Activated CD4-positive, alpha-beta T cell treated with anti-CD3 and anti-CD28 coated beads, Interleukin-2, Interleukin-4, amounts not matched to agents 100 ng/mL and 50 ng/mL, durations not matched to agents 16 hours and 8 hours (primary cell): ENCODE results near the gene ST6GALNAC3.
"Not testable (repeated sequence)": the region's sequence is repeated elsewhere in the genome, so short reads cannot be mapped to it uniquely, and the experiment has no call there.

ENCODE experiments used
- DNase-seq: peaks from one replicate; pipeline ENCODE4 v3.0.0-alpha.2; 2020; ENCODE audit warnings: low spot score

ST6GALNAC3 gene

DNA sequence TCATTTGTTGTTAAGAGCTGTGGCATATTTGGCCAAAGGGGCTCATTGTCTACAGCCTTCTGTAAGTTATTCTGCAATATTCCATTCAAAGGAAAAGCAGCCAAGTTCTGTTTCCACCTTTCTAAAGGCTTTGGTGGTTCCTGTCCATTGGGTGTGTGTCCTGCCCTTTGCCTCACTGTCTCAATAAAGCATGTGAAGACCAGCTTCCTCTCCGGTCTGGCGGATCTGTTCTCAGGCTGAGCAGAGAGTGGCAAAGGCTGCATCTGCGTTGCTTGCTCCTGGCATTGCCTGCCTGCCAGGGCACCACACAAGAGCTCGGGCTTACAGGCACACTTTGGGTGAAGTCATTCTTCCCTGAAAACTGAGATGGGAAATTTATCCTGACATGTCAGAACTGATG lies 34.9 kb downstream of the ST6GALNAC3 start:
- no peak for DNase-seq

DNA sequence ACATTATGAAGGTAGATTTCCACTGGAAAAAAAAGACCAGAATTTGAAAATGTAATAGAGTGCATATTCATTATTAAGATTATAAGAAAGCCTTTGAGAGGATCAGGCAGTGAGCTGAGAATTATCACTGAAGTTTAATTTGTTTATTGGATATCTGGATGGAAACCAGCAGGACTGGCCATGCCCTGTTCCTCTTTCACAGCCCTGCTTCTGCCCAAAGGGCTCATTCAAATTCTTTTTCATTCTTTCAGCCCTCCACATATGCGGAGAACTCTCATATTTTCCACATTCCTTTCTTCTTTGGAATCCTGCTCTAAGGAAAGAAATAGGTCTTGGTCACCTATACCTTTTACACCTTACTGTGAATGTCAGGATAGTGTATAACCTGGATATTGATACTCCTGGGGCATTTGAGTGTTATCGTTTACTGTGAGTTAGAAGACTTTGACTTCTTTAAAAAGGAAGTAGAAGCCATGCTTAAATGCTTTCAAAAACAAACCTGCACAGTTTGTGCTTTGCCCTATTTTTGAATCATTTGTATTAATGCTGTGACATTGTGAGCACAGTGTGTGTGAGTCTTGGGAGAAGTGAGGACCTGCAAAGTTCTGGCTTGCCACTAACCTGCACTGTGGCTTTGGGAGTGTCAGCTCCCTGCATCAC lies 35.5 kb downstream of the ST6GALNAC3 start:
- DNase-seq, result no peak

DNA sequence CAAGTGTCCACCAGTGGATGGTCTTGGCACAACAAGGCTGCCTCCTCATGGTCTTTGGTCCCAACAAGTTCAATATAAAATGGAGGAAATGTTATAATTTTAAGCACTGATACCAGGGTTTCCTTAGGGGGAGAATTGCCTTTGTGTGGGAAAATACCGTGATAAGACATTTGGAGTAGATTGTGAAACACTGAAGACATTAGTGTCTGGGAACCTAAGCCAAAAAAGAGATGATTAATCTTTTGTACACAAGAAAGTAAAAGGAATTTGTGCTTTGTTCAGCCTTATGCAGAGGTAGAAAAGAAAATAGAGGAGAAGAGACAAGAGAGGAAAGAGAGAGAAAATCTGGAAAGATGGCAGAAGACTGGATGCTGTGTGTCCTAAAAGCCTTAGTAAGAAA lies 36.1 kb downstream of the ST6GALNAC3 start:
- no peak for DNase-seq

DNA sequence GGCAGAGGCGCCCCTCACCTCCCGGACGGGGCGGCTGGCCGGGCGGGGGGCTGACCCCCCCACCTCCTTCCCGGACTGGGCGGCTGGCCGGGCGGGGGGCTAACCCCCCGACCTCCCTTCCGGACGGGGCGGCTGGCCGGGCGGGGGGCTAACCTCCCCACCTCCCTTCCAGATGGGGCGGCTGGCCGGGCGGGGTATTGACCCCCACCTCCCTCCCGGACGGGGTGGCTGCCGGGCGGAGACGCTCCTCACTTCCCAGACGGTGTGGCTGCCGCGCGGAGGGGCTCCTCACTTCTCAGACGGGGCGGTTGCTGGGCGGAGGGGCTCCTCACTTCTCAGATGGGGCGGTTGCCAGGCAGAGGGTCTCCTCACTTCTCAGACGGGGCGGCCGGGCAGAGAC lies 37.8 kb downstream of the ST6GALNAC3 start:
- not testable (repeated sequence) for DNase-seq

DNA sequence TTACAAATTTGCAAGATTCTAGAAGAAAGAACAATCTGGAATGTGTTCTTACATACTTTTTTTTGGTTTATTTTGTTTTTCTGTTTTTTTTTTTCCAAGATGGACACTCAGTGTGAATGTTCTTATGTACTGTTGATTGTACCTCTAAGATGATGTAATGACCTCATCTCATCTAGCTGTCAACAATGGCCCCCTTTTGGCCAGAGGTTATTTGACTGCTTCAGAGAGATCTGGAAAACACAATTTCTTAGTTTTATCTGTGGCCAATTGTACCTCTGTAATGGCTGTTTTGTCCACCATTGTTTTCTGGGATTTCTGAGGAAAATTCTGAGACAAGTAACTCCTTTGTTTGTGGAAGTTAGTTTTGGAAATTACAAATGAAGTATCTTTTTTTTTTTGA lies 38.9 kb downstream of the ST6GALNAC3 start:
- DNase-seq, result no peak

DNA sequence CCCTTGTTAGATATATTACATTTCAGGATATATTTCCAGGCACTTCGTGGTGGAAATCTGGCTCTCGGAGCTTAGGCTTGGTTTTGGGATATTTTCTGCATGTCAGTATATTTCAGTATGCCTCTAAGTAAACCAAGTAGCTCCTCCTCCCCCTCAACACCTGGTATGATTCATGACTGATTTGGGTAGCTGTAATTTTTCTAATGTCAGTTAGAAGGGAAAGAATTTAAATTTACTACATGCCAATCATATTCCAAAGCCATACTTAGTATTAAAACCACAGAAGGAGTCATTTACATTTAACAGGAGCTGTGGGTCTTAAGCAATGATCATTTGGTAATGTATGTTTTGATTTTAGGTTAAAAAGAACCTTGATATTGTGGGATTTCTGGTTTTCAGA lies 40.6 kb downstream of the ST6GALNAC3 start:
- DNase-seq, result no peak

DNA sequence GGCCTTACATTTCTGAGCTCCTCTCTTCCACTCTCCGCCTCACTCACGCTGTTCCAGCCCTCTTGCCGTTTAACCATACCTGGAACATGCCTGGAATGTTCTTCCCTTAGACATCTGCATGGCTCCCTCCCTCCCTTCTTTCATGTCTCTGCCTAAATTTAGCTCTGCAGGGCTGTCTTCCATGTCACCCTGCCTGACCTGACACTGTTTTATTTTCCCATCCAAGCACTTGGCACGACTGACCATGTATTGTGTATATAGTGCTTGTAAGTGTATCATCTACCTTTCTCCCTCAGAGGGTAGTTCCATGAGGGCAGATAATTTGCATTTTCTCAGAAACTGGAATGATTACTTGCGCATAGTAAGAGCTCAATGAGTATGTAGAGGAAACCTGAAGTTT lies 47.3 kb downstream of the ST6GALNAC3 start:
- no peak for DNase-seq

DNA sequence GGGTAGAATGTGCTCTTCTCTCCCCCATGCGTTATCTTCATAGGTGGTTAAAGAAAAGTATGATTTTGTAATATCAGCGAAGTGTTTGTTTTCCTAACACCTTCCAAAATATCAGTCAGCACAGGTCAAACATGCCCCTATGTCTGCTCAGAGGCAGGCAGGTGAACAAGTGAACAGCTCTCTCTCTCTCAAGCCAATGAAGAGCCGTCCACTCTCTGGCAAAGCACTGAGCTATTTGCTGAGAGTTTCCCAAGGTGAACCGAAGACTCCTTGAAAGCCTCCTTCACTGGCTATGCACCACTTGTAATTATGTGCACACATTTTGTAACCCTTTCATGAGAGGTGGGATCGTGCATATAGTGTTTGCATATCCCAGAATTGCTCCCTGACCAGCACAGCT lies 47.7 kb downstream of the ST6GALNAC3 start:
- no peak for DNase-seq

DNA sequence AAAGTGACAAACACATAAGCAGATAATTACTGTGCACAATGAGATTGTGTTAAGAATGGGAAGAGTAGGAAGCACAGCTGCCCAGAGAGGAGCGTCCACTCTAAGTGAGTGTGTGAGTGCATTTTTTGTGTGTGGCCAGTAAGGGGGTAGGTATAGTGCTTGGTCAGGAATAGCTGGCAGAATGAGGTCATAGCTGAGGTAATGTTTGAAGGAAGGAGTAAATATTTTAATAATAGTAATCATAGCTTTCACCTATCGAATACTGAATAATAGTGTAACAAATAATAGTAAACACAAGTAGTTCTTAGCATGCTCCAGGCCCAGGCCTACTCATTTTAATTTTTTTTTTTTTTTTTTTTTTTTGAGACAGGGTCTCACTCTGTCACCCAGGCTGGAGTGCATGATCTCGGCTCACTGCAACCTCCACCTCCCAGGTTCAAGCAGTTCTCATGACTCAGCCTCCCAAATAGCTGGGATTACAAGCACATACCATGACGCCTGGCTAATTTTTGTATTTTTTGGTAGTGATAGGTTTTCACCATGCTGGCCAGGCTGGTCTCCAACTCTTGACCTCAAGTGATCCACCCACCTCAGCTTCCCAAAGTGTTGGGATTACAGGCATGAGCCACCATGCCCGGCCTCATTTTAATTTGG lies 49.0 kb downstream of the ST6GALNAC3 start:
- DNase-seq, result not testable (repeated sequence)

DNA sequence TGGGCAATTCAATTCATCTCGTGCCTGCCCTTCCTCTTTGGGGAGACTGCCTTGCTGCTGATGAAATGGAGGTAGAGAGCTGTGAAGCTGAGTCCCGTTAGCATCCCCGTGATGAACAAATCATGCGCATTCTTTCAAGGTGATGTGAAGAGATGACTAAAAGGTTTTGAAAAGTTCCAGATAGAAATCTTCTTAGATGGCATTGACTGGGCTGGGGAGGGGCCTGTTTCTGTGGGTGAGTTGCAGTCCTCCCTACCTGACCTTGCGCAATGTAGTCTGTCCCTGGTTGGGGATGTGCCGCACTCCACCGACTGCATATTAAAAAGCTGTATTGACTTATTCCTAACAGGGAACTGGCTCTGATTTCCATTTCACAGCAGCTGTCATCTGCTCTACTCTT lies 49.6 kb downstream of the ST6GALNAC3 start:
- no peak for DNase-seq

DNA sequence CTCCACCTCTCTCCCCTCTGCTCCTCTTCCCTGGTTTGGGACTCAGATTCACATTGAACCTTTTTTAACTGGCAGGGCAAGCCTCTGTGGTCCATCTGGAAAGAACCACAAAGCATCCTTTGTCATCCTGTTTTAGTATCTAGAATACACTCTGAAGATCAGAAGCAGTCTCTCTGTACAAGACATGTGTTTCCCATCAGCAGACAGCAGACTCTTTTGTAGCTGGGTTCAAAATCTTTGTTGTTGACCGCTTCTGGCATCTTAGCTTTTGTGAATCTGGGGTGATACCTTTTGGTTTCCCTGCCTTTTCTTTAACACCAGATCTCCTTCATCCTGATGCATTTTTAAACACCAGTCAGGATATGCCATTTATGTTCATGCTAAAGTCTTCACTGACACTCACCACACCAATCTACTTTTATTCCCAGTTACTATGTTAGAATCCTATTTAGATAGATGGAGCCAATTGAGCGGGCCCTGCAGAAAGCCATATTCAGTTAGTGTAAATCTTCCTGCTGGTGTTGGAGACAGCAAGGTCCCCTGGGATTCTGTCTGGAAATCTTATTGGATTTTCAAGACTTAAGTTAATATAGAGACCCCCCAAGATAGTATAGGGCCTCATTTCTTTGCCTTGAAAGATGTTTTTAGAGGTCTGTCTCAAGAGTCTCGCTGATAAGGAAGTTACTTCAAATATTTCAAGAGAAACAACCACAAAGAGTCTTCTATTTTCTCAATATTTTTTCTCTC lies 51.1 kb downstream of the ST6GALNAC3 start:
- no peak for DNase-seq

DNA sequence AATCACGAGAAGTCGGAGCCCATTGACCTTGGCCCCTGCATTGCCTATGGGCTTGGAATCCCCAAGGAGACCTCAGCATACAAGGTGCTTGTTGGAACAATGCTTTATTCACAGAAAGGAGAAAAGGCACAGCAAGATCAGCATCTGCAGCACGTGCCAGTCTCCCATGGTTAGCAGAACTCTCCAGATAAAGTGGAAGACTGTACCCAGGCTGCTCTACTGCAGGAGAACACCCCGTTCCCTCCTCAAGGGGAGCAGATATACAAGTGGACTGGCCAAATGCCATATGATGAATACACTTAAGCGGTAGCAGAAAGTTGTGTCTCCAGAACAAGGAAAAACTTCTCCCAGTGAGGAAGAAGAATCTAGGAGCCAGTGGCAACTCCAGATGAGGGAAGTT lies 53.5 kb downstream of the ST6GALNAC3 start:
- no peak for DNase-seq

DNA sequence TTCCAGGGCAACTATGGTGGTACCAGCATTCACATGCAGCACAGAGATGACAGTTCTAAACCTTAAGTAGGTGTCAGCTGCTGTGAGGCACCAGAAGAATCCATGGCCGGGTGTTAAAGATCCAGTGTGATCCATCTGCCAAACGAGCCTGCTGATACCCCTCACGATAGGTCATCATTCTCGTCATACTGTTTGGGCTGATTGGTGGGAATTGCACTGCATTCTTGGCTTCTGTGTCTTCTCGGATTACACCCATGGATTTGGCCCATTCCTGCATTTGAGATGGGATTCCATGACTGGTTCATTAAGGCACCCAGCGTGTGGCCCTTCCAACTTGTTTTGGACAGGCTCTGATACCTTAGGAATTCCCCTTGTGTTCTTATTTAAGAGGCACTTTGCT lies 55.2 kb downstream of the ST6GALNAC3 start:
- DNase-seq, result no peak

DNA sequence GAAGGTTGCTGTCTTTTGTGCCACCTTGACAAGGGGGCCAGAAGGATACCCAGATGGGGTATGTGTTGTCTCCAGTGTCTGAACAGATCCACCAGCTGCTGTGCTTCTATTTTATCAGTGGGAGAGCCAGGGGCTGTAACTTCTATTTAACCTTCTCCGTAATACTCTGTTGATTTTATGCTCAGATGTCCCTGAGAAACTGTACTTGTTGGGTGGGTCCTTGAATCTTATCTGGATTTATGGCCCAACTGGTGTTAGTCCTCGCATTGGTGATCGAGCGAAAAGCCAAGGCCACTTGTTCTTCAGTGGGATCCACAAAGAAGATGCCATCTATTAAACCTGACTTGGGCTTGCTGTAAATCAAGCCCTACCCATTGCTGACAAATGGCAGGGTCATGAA lies 56.4 kb downstream of the ST6GALNAC3 start:
- DNase-seq, result no peak

DNA sequence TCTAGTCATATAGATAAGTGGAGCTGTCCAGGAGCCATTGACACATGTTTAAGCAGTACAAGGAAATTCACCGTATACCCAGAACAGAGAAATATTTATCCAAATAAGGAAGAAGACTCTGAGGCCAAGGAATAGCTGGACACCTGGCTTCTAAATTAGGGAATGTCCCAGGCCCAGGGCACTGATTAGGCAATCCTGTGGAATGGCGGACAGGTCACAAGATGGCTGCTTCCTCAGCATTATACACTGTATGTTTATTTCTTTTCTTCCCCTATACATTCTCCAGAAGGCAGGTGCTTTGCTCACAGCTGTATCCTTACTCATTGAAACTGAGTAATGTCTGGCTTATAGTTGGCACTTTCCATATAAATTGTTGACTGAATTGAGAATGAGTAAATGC lies 59.4 kb downstream of the ST6GALNAC3 start:
- no peak for DNase-seq

DNA sequence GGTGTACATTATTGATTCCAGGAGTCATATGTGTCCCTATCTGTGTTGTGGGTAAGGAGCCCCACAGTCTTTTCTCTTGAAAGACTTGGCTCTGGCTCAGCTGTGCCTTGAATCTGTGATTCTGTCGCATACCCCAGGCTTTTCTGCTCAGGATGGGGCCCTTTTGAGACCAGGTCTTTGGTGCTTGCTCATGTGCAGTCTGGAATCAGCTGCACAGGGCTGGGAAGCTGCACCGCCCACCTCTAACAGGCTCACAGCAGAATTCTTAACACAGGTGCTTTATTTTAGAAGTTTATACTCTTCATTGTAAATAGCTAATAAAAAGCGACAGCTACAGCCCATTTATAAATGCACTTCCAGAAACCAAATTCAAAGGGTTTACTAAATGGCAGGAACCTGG lies 61.3 kb downstream of the ST6GALNAC3 start:
- no peak for DNase-seq

DNA sequence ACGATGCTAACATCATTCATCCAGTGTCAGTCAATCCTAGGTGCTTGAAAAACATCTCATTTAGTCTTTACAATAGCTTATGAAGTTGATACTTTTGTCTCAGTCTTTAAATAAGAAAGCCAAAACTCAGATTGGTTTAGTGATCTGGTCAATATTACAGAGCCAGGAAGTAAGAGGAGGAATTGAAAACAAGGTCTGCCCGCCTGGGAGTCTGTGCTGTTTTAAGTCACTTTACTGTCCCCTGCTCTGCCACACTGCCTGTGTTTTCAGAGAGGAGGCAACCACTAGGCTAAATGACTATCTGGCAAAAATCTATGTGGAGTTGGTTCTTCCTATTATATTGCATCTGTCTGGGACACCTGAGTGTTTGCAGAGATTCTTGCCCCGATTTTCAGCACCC lies 62.3 kb downstream of the ST6GALNAC3 start:
- DNase-seq, result no peak

DNA sequence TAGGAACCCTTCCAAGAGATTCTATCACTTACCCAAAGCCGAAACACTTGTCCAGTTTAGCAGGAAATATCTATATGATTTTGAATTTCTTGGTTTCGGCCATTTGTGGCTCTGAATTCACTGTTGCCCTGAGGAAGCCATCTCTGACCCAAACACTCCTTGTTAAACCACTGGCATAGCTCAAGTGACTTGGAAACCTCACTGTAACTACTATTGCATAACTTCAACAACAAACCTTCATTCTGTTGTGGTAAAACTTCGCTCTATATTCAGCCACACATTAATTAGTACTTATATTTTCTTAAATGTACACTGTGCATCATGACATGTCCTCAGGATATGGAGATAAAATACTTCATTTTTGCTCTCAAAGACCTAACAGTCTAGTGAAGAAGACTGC lies 63.2 kb downstream of the ST6GALNAC3 start:
- DNase-seq, result no peak

DNA sequence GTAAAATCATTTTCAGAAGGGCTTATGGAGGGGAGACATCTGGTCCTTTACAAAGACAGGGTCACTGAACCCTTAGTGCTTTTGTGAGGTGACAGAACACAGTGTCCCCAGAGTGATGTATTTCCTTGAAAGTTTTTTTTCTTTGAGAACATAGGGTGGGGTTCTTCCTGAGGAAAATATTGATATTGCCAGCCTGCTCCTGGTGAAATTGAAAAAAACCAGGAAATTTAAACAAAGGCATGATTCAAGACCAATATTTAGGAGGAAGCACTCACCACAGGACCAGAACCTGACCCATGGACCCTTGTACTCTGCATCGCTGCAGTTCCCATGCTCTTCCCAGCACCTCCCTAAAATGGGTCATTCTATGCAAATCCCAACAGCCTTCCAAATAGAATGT lies 63.7 kb downstream of the ST6GALNAC3 start:
- no peak for DNase-seq

DNA sequence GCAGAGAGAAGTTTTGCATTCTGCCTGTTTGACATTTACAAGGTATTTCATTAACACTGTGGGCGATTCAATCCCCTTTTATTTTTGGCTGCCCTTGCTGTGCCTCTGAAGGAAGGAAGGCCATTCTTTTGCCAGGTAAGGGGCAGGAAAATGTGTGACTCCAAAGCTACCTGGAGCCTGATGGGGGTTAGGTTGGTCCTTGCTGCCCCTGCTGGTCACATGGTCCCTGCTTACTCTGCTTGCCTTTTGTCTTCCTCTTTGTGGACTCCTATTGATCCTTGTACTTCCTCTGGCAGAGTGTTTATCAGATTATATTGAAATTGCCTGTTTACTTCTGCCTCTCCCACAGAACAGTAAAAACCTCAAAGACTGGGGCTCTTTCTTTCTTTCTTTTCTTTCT lies 65.7 kb downstream of the ST6GALNAC3 start:
- no peak for DNase-seq

DNA sequence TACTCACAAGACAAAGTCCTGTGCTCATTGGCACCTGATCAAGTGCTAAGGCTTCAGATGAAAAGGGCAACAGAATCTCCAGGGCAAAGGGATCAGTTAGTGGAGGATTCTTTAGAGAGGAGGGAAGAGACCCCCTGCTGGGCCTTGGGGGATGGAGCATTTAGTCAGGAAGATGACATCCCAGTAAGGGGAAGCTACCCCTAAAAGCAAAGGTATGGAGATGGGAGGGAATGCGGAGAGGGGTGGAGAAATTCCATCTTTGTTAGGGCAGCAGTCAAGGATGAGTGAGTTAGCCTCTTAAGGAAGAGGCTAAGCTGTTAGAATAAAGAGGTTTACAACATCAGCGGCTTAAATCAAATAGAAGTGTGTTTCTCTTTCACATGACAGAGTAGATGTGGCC lies 67.4 kb downstream of the ST6GALNAC3 start:
- DNase-seq, result no peak

DNA sequence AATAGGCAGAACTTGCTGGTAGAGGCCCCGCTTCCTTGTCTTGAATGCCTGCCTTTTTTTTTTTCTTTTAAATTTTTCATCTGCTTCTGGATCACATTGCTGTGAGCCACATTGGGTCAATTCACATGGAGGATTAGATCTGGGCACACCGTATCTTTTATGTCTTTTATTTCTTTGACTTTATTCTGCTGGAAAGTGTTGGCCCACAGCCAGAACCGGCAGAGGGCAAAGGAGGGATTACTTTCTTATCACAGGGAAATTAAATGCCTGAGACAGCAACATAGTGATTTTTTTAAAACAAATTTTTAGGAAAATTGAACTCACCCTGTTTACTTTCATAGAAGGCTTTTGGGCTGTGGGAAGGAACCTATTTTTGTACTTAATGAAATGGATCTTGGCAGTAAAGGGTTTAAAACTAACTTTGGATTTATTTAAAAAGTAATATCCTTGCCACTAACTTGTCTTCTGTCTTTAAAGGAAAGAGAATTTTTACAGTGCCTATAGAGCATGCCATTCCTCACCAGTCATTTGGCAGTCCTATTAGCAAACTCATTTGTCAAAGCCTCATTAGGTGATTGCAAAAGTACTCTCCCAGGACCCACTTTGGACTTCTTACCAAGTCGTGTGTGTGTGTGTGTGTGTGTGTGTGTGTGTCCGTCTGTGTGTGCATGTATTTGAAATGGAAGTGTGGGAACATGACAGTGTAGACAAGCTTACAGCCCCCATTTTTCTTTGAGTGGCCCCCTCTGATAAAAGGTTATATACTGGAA lies 68.4 kb downstream of the ST6GALNAC3 start:
- DNase-seq, result no peak

DNA sequence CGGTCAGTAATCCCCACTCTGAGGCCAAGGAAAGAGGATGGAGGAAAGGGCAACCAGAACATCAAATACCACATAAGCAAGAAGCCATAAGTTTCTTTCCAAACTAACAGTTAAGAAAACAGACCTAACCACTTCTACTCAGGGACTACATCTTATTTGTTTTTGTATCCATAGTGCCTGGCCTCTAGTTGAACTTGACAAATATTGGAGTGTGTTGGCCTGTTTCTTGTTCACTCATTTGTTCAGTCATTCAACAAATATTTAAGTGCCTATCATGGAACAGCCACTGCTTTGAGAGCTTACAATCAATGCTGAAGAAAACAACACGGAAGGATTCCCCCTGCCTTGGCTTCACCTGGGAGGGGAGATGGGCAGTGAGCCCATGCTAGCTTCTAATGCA lies 69.7 kb downstream of the ST6GALNAC3 start:
- no peak for DNase-seq
